Fibroblast of upper back skin (primary cell): ENCODE measurements around the gene GREB1L.

ENCODE experiments used
- DNase-seq: peaks from one replicate; pipeline ENCODE4 v3.0.0-alpha.2; 2013

The GREB1L gene

GRCh38 chr18:21490748-21491147, 248.7 kb downstream of the GREB1L start:
- no peak for DNase-seq

DNA sequence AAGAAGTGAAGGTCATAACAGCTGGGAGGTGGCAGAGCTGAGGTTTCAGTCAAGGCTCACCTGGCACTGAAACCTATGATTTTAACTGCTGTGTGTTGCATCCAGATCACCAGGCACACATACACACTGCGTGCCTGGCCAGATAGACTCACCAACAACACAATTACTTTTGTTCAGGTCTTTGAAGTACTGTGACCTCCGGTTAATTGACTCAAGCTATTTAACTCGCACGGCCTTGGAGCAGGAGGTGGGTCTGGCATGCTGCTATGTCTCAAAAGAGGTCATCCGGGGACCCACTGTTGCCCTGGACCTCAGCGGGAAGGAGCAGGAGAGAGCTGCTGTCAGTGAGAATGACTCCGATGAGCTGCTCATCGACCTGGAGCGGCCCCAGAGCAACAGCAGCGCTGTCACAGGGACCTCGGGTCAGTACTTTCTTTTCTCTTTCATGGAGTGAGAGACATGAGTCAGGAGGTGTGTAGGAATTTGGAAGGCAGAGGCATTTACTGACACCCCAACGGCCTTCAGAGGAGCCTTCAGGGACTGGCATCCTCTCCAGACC, 254.3 kb downstream of the GREB1L start:
- DNase-seq, result no peak

DNA sequence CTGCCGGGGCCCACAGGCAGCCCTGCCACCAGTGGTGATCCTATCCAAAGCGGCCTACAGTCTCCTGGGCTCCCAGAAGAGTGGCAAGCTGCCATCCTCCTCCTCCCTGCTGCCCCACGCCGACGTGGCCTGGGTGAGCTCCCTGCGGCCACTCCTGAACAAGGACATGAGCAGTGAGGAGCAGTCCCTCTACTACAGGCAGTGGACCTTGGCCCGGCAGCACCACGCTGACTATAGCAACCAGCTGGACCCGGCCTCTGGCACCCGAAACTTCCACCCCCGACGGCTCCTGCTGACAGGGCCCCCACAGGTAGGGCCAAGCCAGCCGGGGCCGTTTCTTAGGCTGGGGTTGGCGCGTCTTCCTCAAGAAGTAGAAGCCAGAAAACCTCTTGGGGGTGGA, 258.0 kb downstream of the GREB1L start:
- no peak for DNase-seq

DNA sequence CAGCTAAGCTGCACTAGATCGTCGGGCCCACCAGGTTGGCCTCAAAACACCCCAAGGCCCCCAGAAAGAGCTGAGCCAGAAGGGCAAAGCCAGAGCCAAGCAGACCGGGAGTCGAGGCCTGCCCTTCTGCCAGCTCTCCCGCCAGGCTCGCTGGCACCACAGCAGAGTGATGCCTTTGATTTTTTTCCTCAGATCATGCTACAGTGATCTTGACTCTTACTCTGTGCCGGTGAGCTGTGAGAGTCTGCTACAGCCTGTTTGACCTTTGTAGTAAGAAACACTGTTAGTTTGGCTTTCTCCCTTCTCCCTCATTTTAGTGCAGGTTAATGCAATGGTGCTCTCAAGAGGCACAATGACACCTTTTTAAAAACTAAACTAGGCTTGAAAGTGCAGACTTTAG, 260.6 kb downstream of the GREB1L start:
- DNase-seq, result no peak

GRCh38 chr18:21507913-21508701, 266.1 kb downstream of the GREB1L start:
- no peak for DNase-seq

GRCh38 chr18:21509062-21509461, 267.0 kb downstream of the GREB1L start:
- no peak for DNase-seq

- peak; percentile 7 for DNase-seq
These were observed 271.3 kb downstream of the GREB1L start for GRCh38 chr18:21513292-21513691.

GRCh38 chr18:21513741-21514140, 271.7 kb downstream of the GREB1L start:
- DNase-seq, result no peak

DNA sequence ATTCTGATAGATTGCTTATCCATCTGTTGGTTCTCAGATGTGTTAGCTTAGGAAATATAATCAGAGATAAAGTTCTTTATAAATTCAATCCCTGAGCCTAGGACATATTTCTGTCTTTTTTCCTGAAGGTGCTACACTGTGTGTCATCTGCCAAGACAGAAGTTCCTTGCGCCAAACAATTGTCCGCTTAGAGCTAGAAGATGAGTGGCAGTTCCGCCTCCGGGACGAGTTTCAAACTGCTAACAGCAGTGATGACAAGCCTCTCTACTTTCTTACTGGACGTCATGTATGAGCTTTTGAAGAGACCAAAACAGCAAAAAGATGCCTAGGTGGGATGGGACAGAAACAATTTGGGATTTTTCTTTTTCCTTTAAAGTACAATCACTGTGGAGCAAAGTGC, 280.5 kb downstream of the GREB1L start:
- no peak for DNase-seq

GRCh38 chr18:21525916-21526315, 283.9 kb downstream of the GREB1L start:
- no peak for DNase-seq

DNA sequence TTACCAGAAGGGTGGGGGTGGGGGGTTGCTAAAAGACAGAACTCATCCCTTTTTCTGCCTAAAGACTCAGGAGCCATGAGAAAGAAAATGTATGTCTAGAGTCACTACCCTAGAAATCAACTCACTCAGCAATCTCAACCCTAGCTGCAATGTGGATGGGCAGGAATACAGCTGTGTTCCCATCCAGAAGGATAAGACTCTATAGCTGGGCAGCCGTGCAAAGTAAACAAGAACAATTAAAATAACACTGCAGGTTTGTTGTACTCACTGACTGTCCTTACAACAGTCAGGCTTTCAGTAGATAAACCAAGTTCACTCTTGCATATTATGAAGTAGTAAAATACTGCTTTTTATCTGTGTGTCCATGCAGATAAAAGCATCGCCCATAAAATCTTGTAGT, 284.4 kb downstream of the GREB1L start:
- DNase-seq, result no peak

GRCh38 chr18:21534327-21534726, 292.3 kb downstream of the GREB1L start:
- DNase-seq, result no peak

DNA sequence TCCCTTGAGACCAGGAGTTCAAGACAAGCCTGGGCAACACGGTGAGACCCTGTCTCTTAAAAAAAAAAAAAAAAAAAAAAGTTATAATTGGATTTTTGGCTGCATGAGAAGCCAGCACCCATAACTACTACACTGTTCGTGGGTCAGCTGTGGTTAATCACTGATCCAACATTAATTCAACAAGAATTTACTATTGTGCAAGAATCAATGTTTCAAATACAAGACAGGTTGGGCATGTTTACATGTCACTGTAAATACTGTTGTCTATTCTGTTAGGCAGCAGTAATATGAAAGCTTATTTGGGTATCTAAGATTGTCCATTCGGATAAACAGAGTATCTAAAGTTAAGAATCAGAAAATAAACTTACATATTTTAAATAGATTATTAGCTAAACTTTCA, 296.2 kb downstream of the GREB1L start:
- DNase-seq, result no peak

DNA sequence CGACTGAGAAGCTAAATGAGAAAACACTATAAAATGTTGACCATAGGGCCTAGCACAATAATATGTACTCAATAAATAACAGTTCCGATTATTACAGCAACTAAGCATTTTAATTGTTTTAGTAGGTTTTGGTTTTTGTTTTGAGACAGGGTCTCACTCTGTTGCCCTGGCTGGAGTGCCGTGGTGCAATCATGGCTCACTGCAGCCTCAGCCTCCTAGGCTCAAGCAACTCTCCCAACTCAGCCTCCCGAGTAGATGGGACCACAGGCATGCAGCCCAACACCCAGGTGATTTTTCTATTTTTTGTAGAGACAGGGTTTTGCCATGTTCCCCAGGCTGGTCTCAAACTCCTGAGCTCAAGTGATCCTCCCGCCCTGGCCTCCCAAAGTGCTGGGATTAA, 304.4 kb downstream of the GREB1L start:
- DNase-seq, result no peak

DNA sequence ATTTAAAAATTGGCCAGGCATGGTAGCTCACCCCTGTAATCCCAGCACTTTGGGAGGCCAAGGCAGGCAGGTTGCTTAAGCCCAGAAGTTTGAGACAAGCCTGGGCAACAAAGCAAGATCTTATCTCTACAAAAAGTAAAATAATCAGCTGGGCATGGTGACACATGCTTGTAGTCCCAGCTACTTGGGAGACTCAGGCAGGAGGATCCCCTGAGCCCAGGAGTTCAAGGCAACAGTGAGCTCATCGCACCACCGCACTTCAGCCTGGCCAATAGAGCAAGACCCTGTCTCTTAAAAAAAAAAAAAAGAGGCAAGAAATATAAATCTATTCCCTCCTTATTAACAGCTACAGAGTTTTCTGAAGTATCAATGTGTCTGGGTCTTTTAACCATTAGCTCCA, 306.6 kb downstream of the GREB1L start:
- DNase-seq, result no peak

DNA sequence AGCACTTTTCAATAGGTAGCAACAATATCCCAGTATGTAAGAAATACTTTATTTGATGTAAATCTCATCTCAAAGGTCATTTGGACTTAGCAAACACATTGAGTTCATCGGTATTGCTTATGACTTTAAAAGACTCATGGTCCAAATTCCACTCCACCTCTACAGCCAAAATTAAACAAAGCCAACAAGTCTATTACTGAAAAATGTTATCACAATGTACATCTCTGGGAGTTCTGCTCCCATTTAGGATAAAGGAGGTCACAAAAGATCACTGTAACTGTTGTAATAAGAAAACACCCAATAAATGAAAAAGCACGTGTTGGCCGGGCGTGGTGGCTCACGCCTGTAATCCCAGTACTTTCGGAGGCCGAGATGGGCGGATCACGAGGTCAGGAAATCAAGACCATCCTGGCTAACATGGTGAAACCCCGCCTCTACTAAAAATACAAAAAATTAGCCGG, 308.5 kb downstream of the GREB1L start:
- DNase-seq, result no peak

DNA sequence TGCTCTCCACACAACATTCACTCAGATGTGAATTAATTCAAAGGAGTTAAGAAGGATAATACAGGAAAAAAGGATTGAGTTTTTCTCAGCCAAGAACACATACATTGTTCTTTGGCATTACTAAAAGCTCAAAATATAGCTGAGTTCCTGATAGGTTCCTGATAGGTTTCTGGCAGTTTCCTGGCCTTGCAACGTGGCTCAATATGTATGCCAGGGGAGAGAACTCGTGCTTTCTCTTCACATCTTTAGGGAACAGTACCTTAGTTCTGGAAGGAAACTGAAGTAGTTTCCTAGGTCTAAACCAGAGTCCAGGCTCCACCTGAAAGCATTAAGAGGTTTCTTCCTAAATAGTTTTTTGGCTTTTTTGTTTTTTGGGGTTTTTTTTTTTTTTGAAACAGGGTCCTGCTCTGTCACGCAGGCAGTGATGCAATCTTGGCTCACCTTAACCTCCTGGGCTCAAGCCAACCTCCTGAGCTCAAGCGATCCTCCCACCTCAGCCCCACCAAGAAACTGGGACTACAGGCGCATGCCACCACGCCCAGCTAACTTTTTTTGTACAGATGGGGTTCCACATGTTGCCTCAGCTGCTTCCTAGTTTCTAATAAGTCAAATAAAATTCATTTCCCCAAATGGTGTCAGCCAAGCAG, 315.7 kb downstream of the GREB1L start:
- DNase-seq, result peak; percentile 2

- no peak for DNase-seq
These were observed 317.2 kb downstream of the GREB1L start for GRCh38 chr18:21559195-21559594.

- DNase-seq, result peak; percentile 13
These were observed 329.7 kb downstream of the GREB1L start for GRCh38 chr18:21571772-21572171.
